Left ventricle myocardium inferior (tissue), 1 donor: ENCODE results near the gene BUB3. TPM values are rescaled to one million over a fixed set of nuclear protein-coding genes. Genes with fewer than 3 reads are reported as not detected.

ENCODE experiments used
- DNase-seq: peaks from one replicate; pipeline ENCODE4 v3.0.0-alpha.2; 2020
- H3K27ac ChIP-seq: fragments of 200-600 bp; replicated peaks from 2 replicates; pipeline ENCODE4 v1.8.0; 2021
- H3K27me3 ChIP-seq: fragments of 200-600 bp; 2 replicates; pipeline ENCODE4 v1.8.0; 2021; ENCODE audit warnings: low read depth
- H3K36me3 ChIP-seq: fragments of 200-600 bp; 2 replicates; pipeline ENCODE4 v1.8.0; 2021
- H3K4me1 ChIP-seq: fragments of 200-600 bp; 2 replicates; pipeline ENCODE4 v1.8.0; 2021
- H3K4me3 ChIP-seq: fragments of 200-600 bp; 2 replicates; pipeline ENCODE4 v1.8.0; 2021; ENCODE audit warnings: mild to moderate bottlenecking, moderate library complexity
- H3K9me3 ChIP-seq: fragments of 200-600 bp; replicated peaks from 2 replicates; pipeline ENCODE4 v1.8.0; 2021
- intact Hi-C: fragments of 100-400 bp; cut with micrococcal nuclease; formaldehyde crosslinking; loops from one replicate; pipeline ENCODE4 v1.11.0; 2022
- total RNA-seq: library from RNA; stranded (reverse); fragmentation: NEBNext Ultra II Directional; extraction: Animal tissue kit (Norgen Biotek cat#: 25700); gene quantifications from one replicate; pipeline ENCODE4 v1.2.1, GENCODE V29; 2021
- TF ChIP-seq, protein P1 (sequence below): fragments of 200-600 bp; IDR thresholded peaks from 2 replicates; pipeline ENCODE4 v1.8.0; 2021; ENCODE audit warnings: antibody characterized with exemption, mild to moderate bottlenecking, borderline replicate concordance
- donor health status: DM: no; HTN: yes; CAD: no; lungs with severe emphysema.

Gene BUB3
- total RNA-seq, 1 donor from 2014 or later = 33.5 TPM

DNA sequence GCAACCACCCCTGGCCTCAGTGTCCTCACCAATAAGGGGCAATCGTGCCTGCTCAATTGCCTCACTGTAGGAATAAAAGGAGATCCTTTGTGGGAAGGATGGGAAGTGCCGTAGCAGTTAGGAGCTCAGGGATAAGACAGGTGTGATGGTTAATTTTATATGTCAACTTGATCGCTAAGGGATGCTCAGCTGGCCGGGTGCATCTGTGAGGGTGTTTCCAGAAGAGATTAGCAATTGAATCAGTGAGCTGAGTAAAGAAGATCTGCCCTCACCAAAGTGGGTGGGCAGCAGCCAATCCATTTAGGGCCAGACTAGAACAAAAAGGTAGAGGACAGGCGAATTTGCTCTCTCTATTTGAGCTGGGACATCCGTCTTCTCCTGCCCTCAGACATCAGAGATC lies 46.3 kb downstream of the BUB3 start:
- no peak for DNase-seq
- Histone ChIP-seq H3K4me1 (no peaks in the 10 kb centered on the region), H3K9me3 (no peaks in the 10 kb centered on the region), H3K4me3 (no peak overlapping the region), H3K27ac (no peak overlapping the region), H3K27me3 (no peaks in the 10 kb centered on the region), H3K36me3 (no peaks in the 10 kb centered on the region)
- TF ChIP-seq, protein P1, sequence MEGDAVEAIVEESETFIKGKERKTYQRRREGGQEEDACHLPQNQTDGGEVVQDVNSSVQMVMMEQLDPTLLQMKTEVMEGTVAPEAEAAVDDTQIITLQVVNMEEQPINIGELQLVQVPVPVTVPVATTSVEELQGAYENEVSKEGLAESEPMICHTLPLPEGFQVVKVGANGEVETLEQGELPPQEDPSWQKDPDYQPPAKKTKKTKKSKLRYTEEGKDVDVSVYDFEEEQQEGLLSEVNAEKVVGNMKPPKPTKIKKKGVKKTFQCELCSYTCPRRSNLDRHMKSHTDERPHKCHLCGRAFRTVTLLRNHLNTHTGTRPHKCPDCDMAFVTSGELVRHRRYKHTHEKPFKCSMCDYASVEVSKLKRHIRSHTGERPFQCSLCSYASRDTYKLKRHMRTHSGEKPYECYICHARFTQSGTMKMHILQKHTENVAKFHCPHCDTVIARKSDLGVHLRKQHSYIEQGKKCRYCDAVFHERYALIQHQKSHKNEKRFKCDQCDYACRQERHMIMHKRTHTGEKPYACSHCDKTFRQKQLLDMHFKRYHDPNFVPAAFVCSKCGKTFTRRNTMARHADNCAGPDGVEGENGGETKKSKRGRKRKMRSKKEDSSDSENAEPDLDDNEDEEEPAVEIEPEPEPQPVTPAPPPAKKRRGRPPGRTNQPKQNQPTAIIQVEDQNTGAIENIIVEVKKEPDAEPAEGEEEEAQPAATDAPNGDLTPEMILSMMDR = no peak
- intact Hi-C loops = no loop called here

DNA sequence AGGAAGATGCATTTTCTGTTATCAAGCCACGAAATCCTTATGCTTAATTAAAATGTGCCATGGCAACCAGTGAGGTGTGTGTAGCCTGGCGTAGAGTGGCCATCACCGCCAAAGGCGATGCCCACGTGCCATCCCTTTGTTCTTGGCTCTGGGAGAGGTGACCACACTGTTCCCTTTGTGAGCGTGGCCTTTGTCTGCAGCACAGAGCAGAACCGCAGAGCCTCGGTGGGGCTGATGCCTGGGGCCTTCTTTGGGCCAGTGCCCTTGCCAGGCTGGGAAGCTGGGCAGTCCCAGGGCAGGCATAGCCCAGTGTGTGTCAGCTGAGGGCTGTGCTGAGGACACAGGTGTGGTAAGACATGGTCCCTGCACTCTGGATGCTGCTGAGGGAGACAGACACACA lies 48.3 kb downstream of the BUB3 start:
- Histone ChIP-seq H3K4me1 (no peaks in the 10 kb centered on the region), H3K36me3 (no peaks in the 10 kb centered on the region), H3K4me3 (no peak overlapping the region), H3K9me3 (peaks cover 9% of the 10 kb centered on the region), H3K27ac (no peak overlapping the region), H3K27me3 (no peaks in the 10 kb centered on the region)
- TF ChIP-seq, protein P1 = no peak
- DNase-seq = no peak
- intact Hi-C loops = no loop called here

DNA sequence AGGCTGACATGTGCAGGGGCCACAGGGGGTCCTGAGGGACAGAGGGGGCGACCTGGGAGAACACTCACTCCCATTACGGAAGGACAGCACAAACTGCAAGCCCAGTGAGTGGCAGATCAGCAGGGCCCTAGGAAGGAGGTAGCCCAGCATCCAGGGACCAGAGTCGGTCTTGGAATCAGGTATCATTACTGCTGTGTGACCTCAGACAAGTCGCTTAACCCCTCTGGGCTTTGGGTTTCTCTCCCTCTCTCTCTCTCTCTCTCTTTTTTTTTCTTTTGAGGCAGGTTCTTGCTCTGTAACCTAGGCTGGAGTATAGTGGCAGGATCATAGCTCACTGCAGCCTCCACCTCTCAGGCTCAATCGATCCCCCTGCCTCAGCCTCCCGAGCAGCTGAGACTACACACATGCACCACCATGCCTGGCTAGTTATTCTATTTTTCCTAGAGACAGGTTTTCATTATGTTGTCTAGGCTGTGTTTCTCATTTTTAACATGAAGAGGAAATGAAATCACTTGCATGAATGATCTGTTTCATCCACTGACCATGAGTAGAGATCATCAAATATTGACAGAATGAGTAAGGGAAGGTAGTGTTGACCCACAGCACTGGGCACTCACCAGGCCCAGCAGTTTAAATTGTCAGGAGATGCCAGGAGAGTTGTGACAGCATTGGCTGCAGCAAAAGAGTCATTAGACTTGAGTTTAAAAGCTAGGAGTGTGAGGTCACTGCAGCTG lies 49.4 kb downstream of the BUB3 start:
- Histone ChIP-seq H3K9me3 (peaks cover 20% of the 10 kb centered on the region), H3K36me3 (no peaks in the 10 kb centered on the region), H3K4me1 (no peaks in the 10 kb centered on the region), H3K27me3 (no peaks in the 10 kb centered on the region), H3K4me3 (no peak overlapping the region), H3K27ac (no peak overlapping the region)
- TF ChIP-seq, protein P1 = no peak
- DNase-seq = no peak
- intact Hi-C loops = no loop called here

DNA sequence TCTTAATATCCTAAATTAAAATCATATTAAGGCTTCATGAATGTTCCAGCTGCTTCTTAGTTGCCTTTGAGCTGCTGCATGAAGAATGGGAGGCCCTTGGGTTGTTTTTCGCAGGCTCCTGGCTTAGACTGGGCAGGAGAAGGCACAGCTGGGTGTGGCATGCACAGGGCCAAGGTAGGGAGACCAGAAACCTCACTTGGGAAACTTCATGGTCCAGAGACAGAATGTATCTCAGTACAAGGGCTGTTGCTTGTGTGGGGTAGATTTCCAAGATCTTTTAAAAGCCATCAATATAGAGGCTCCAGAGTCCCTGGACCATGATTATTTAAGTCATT lies 49.9 kb downstream of the BUB3 start:
- H3K9me3 ChIP-seq = peaks cover 25% of the 10 kb centered on the region
- H3K4me1 ChIP-seq = no peaks in the 10 kb centered on the region
- TF ChIP-seq, protein P1 = no peak
- no peak overlapping the region for H3K4me3 ChIP-seq
- H3K36me3 ChIP-seq = no peaks in the 10 kb centered on the region
- H3K27me3 ChIP-seq = no peaks in the 10 kb centered on the region
- intact Hi-C loops = no loop called here
- no peak overlapping the region for H3K27ac ChIP-seq
- no peak for DNase-seq

DNA sequence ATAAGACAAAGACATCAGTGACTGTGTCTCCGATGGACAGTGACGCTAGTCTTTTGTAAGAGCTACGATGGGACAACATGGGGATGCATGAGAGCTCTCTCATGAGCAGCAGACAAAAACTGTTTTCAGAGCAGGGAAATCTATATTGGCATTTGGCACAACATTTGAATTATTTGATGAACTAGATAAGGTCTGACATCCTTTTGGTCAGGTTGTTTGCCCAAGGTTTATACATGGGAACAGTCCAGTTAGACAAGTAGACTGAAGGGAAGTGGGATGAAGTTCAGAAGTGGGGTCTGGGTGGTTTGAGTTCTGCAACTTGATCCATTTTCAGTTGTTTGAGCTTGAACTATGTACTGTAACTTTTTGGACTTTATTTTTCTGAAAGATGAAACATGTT lies 50.8 kb downstream of the BUB3 start:
- TF ChIP-seq, protein P1 = no peak
- Histone ChIP-seq H3K27ac (no peak overlapping the region), H3K9me3 (peaks cover 26% of the 10 kb centered on the region), H3K27me3 (no peaks in the 10 kb centered on the region), H3K4me1 (no peaks in the 10 kb centered on the region), H3K36me3 (no peaks in the 10 kb centered on the region), H3K4me3 (no peak overlapping the region)
- intact Hi-C loops = no loop called here
- no peak for DNase-seq
